Endodermal cell (in vitro differentiated cells): ENCODE data around the gene NPIPA3. TPM values are rescaled to one million over a fixed set of nuclear protein-coding genes. Genes with fewer than 3 reads are reported as not detected.

Source experiments
- total RNA-seq, 2 donors: library from RNA; stranded (reverse); fragmentation: NEBNext Ultra II Directional in 1 of 2; extraction: Animal tissue kit (Norgen Biotek cat#: 25700) in 1 of 2; gene quantifications; 2 replicates in 1 of 2; 3 replicates in 1 of 2; pipeline ENCODE4 v1.2.1, GENCODE V29; 2021

The NPIPA3 gene
- total RNA-seq, 2 donors from 2014 or later, result 3.5 to 11.3 TPM

Other genes starting within 250 kb of the NPIPA3 start
- 10 to 100 TPM; 43.7 to 45.7 TPM for gene PARN, start 73.2 kb upstream of the NPIPA3 start, total RNA-seq
- gene BFAR, start 70.5 kb upstream of the NPIPA3 start, total RNA-seq, result 10 to 100 TPM; 60.1 to 73.3 TPM
- gene PLA2G10, start 9.1 kb upstream of the NPIPA3 start, total RNA-seq, result under 1 TPM; 0.53 to 0.64 TPM
- gene NPIPA2, start 39.1 kb downstream of the NPIPA3 start, total RNA-seq, result 10 to 100 TPM in 1 of 2 donors, 1 to 10 TPM in 1; 5.3 to 11.0 TPM
- gene NOMO1, start 130.3 kb downstream of the NPIPA3 start, total RNA-seq, result 100 to 1,000 TPM; 107 to 112 TPM
- gene NPIPA1, start 234.0 kb downstream of the NPIPA3 start, total RNA-seq, result 100 to 1,000 TPM; 177 to 183 TPM